ENCODE measurements around the gene TMEM63C.

TMEM63C gene

DNA sequence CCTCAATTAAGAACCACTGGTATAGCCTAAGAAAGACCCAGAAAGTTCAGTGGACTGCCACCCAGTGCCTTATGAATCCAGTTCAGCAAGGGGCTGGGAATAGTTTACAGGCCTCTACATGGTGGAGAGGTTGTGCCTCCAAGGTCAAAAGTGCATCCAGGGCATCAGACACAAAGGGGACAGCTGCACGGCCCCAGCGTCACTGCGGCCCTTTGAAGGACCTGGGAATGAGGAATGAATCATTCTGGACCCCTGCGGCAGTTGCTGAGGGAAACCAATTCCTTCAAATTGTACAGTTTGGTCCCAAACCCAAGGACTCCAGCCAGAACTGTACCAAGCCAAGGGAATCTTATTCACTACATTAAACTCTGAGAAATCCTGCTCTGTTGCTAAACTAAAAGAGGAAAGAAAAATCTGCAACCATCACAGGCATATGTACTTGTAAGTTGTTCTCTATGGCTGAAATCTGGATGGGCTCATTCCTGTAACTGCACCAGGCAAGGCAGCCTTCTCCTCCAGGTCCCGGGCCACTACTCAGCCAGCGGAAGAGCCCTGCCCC, 100.3 kb downstream of the TMEM63C start:
- FAIRE-seq: no peak

DNA sequence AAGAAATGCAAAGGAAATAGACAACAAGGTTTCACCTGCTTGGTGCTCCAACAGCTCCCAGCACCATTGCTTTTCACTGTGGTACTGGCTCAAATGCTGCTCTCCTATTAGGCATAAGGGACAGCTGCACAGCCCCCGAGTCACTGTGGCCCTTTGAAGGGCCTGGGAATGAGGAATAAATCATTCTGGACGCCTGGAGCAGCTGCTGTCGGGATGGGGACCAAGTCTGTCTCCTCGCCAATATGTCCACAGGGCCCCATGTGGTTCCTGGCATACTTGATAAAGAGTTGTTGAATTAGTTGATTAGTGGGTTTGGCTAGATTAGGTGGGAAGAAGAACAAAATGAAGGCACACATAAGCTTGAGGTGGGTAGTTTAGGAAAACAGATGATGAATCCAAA, 102.5 kb downstream of the TMEM63C start:
- FAIRE-seq: no peak

DNA sequence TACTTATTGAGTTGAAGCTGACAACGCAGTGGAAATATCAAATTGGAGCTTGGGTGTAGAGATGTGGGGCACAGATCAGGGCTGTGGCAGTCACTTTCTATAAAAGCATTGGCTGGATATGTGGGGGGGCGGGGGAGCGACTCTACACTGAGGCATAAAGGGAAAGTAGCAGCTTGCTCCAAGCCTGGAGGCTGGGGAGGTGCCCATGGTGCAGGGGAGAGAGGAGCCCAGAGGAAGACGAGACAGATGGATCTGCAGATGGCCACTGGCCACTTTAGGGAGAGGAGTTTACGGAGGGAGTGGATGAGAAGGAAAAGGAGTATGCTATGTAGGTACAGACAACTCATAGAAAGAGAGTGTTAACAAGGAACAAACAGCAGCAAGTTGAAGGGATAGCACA, 102.9 kb downstream of the TMEM63C start:
- no peak for FAIRE-seq

DNA sequence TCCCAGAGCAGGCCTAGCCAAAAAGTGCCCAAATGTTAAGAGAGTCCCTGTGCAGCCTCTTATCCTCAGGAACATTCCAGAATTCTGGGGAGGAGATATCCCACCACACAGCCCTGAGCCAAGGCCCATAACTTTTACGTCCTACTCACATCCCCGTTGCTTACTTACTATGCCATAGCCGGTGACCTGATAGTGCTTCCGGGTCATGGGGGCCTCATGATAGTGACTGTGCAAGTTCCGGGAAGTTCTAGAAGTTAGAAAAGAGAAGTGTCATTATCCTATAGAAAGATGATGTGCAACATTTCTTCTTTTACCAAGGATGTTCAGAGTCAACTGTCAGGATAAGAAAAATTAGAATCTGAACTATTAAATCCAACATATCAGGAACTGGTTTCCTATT, 105.0 kb downstream of the TMEM63C start:
- no peak for FAIRE-seq

DNA sequence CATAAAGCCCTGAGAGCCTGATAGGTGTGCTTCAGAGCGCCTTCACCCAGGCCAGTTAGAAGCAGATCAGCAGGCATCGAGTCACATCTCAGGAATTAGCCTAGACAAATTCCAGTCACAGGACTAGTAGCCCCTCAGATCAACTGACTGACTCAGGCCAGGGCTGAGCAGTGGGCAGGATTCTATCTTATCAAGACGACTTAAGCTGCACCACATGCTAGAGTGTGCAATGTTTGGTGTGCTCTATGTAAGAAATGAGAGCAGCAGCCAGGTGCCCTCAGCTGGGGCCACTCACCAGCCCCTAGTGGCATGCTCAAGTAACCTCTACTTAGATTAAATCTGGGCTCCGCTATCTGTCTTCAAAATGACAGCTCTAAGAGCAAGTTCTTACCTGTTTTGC, 109.1 kb downstream of the TMEM63C start:
- no peak for FAIRE-seq

DNA sequence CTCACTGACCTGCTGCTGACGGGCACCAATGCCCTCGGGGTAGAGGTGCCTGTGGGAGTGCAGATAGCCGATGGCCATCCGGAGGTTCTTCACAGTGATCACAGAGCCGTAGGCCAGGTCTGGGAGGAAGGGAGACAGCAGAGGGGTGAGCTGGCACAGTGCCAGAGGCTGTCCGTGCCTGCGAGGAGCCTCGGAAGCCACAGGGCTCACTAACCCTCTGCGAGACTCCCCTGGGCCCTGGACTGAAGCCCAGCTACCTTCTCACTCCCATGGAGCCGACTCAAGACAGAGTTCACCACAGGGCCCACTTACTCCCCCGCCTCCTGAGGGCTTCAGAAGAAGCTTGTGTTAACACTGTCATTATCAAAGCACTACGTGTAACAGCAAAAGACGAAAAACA, 114.6 kb downstream of the TMEM63C start:
- no peak for FAIRE-seq

DNA sequence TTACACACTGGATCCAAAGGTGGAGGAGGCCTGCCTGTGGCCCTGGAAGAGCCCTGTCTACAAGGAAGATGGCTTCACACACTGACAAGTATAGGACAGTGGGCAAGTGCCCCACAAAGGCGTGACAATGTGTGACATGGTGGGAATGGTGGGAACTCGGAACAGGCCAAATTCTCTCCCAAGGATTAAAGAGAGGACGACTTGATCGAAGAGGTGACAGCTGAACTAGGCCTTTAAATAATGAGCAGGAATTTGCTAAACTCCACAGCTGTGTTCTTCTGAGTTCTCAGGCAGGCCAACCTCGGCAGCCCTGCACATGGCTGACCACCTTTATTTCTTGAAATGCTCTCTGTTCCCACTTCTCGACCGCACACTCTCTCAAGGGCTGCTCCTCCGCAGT, 115.3 kb downstream of the TMEM63C start:
- no peak for FAIRE-seq

DNA sequence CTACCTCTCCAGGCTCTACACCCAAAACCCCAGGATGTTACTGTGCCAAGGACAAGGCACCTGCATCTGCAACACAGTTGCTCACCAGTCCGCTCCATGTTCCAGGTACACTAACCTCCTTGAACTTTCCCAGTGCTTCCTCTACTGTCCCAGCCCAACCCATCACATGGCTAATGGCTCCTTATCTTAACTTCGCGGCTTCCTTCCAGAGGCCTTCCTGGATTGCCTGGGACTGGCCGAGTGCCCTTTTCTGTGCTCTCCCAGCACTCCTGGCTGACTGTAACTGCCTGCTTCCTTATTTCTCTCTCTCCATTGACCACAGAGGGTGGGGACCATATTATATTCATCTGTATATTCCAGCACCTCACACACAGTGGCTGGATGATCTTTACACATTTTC, 118.2 kb downstream of the TMEM63C start:
- FAIRE-seq: no peak

DNA sequence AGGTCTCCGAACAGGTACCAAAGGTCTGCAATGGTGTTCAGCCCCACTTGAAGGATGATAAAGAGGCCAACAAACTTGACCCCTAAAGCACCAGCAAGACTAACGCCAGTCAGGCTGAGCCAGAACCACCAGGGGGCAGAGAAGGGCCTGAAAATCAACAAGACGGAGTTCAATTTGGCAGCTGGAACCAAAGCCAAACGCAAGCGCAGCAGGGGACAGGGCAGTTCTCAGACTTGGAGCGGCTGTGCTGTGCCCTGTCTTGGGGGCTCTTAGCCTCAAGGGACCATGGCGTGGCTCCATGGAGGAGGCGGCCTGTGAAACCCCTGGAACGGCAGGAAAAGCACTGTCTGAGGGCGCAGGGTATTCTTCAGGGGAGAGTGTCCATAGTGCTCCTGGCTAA, 119.5 kb downstream of the TMEM63C start:
- peak; percentile 86 for FAIRE-seq

DNA sequence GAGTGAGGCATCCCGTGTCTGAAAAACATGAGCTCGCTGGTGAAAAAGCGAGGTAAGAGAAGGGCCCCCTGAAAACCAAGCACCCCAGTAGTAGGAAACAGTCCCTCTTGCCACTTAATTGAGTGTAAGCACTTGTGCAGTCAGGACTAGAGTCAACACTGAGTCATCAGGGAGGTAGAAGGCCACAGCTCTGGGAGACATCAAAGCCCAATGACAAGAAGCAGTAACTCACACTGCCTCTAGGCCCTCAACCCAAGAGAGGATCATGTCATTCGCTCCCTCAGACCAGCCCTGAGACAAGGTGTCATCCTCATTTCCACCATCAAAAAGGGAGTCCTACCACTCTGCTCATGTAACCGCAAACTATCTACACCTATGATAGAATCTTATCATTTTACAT, 121.3 kb downstream of the TMEM63C start:
- peak; percentile 96 for FAIRE-seq

DNA sequence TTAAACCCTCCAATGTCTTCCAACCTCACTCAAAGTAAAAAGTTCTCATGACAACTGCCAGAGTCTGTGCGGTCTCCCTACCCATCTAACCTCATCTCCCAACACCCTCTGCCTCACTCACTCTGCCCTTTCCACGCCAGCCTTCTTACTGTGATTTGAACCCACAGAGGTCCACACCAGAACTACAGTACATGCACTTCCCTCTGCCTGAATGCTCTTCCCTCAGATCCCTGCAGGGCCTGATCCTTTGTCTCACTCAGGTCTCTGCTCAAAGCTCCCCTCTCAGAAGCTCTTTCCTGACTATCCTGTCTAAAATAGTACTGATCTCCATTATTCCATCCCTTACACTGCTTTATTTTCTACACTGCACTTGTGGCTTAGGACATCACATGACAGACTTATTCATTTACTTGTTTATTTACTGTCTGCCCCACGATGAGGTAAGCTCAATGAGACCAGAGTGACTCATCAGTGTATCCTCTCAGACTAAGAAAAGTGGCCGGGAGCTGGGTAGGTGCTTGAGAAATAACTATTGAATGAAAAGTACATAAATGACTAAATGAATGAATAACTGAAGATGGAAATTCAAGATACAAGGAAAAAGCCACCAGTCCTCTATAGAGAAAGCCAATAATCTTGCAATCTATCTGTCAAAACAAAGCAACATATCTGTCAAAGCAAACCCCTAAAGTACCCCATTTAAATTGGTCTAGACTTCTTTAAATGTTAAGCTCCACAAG, 122.0 kb downstream of the TMEM63C start:
- peak; percentile 99 for FAIRE-seq

DNA sequence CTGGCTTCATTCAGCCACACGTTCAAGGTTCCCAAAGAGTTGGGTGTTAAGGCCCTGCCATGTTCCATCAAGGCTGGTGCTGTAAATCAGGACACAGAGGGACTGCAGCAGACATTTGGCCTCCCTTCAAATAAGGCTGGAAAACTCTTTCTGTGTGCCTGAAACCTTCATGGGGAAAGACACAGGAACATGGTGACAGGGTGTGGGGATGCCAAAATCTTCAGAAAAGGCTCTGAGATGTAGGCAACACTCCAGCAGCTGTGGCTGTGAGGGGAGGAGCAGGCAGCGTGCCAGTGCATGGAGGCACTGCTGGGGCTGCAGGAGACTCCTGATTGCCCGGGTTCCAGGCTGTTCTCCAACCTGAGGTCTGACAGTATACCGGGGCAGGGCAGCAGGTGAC, 124.1 kb downstream of the TMEM63C start:
- no peak for FAIRE-seq

DNA sequence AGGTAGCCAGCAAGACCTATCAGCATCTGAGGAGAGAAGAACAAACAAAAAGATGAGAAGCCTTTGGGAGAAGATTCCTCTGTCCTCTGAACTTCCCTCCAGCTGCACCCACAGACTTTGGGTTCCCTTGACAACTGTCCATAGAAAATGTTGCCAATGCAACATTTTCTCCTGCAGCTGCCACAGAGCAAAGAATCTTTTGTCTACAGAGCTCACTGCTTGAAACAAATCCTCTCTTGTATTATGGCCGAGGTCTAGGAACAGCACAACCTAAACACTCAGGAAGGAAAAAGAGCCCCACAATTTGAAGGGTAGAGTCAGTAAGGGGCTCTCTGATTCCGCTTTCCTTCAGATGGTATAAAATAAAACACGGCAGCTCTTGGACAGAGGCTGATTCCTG, 124.8 kb downstream of the TMEM63C start:
- no peak for FAIRE-seq

DNA sequence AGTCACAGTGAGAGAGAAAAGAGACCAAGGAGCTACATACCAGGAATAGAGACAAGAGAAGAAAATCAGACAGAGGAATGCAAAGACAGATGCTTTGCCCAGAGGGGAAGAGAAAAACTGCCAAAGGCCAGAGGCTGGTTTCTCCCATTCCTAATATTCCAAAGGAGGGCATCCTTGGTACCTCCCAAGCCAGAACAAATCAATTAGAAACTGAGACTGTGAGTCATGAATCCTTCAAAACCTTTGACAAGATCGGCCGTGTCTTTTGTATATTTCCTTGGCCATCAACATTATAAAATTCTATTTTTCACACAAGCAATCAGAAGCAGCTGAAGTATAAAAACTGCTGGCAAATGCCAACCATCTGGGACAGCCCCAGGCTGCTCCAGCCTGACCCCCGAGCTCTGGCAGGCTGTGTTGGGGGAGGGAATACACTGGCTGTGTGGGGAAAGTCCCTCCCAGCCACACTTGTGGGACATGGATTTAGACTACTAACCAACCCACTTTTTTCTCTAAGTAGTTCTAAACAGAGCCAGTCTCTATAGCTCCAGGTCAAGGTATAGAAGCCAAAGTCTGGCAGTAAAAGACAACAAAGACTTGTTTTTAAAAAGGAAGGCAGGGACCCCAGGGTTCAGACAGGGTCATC, 125.4 kb downstream of the TMEM63C start:
- FAIRE-seq: no peak

Data from islet of Langerhans (tissue), 1 donor.